Muscle of leg (tissue), 11 donors: ENCODE results near the gene ZFPM1. TPM values are rescaled to one million over a fixed set of nuclear protein-coding genes. Genes with fewer than 3 reads are reported as not detected.

Source experiments
- DNase-seq: peaks from one replicate; pipeline ENCODE4 v3.0.0; 2013
- H3K27ac ChIP-seq: one replicate; pipeline ENCODE4 v1.5.1; 2013; ENCODE audit warnings: mild to moderate bottlenecking, low read length, control low read depth
- H3K27me3 ChIP-seq: one replicate; pipeline ENCODE4 v1.6.1; 2013; ENCODE audit warnings: low read length; ENCODE audit not compliant: control insufficient read depth, insufficient read depth
- H3K36me3 ChIP-seq: one replicate; pipeline ENCODE4 v1.6.1; 2013; ENCODE audit warnings: low read length; ENCODE audit not compliant: control insufficient read depth, insufficient read depth
- H3K4me1 ChIP-seq: one replicate; pipeline ENCODE4 v1.6.1; 2013; ENCODE audit warnings: low read length; ENCODE audit not compliant: control insufficient read depth, insufficient read depth
- H3K4me3 ChIP-seq: one replicate; pipeline ENCODE4 v1.5.1; 2013; ENCODE audit warnings: low read length, control low read depth
- H3K9me3 ChIP-seq: replicated peaks from 2 replicates; pipeline ENCODE4 v1.6.1; 2013; ENCODE audit warnings: low read depth, low read length; ENCODE audit not compliant: control insufficient read depth
- WGBS: methylation state at CpG from one replicate; pipeline ENCODE4 v1.1.5; 2013; ENCODE audit warnings: missing lambda C conversion rate; ENCODE audit not compliant: insufficient coverage; 5-methylcytosine and 5-hydroxymethylcytosine counted together
- polyA plus RNA-seq, 8 donors: library from polyadenylated mRNA; unstranded; fragments of 120-200 nt; gene quantifications; one replicate each; pipeline versions ENCODE4 v1.2.1 to v1.2.3, GENCODE V29; 2013; ENCODE audit warnings: inconsistent platforms in 1 of 8, low replicate concordance in 1 of 8; ENCODE audit not compliant: insufficient read length in 8 of 8, insufficient read depth in 1 of 8
- total RNA-seq: library from RNA; stranded (reverse); fragments of 120-200 nt; gene quantifications from one replicate; pipeline ENCODE4 v1.2.4, GENCODE V29; 2013

ZFPM1 gene
- total and polyA plus RNA-seq, 9 donors = 0.89 to 3.3 (median 1.6) TPM

DNA sequence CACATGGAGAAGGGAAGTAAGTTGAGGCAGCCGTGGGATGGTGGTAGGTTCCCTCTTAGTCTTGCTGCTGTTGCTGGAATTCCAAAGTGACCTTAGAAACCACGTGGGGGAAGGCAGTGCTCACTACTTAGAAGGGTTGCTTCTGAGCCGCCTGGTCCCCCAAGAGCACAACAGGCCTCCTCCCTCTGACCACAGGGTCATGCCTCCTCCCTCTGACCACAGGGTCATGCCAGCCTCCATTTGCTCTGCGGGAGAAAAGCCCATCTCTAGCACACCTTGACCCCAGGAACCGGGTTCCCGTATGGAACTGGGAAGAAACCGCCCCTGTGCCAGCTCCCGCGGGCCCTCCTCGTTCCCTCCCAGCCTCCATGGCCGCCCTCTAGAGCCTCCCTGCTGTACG lies 13.4 kb upstream of the ZFPM1 start:
- WGBS = 76% methylated on average over 3 of the region's 12 CpGs
- peaks cover 15% of the 10 kb centered on the region for H3K4me1 ChIP-seq
- no peaks in the 10 kb centered on the region for H3K36me3 ChIP-seq
- peaks cover 11% of the 10 kb centered on the region for H3K27me3 ChIP-seq
- no peaks in the 10 kb centered on the region for H3K9me3 ChIP-seq
- H3K4me3 ChIP-seq = no peak overlapping the region
- DNase-seq = no peak
- H3K27ac ChIP-seq = no peak overlapping the region

DNA sequence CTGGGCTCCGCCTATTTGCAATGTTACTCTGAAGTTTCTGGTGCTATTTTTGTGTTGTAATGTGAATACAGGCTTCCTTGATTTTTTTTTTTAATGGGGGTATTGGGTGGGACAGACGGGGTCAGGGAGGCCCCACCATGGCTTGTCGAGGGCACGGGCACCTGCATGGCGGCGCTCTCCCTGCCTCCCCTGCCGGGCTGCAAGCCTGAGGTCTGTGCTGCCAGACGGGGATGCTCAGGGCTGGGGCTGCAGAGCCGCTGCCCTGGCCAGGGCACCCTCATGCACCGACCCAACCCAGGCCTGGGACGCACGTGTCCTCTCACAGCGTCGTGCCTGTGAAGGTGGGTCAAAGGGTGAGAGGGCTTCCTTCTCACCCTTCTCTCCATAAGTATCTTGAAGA lies 13.0 kb upstream of the ZFPM1 start:
- no peaks in the 10 kb centered on the region for H3K36me3 ChIP-seq
- 86% methylated on average over 5 of the region's 14 CpGs for WGBS

DNA sequence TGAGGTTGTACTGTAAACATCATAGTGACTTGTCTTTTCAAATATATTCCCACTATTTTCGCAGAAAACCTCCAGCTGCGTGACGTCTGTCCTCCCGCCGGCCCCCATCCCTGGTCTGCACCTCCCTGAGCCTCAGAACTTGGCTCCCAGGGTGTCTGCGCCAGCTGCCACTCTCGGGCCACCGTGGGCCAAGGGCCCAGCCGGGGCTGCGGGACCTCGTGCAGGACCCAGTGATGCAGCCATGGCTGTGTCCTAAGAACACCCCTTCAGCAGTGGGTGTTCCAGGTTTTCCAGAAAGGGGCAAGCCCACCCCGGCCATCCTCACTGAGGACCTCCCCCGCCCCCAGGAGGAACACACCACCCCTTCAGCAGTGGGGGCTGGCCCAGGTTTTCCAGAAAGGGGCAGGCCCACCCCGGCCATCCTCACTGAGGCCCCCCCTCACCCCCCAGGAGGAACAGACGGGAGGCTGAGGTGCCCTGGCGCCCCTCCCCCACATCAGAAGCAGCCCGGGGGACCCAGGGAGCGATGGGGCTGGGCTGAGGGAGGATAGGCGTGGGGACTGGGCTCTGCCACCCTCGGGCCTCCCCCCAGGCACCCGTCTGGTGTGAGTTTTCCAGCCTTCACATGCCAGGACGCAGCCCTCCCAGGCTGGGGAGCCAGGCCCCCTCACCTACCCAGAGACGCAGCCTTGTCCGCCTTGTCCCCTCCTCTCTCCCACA lies 12.2 kb upstream of the ZFPM1 start:
- Histone ChIP-seq H3K36me3 (no peaks in the 10 kb centered on the region), H3K4me1 (peaks cover 10% of the 10 kb centered on the region), H3K27ac (no peak overlapping the region), H3K4me3 (no peak overlapping the region), H3K9me3 (no peaks in the 10 kb centered on the region), H3K27me3 (peaks cover 14% of the 10 kb centered on the region)
- 80% methylated on average over 16 of the region's 24 CpGs for WGBS
- no peak for DNase-seq

More for the DNA sequence above, 13.0 kb upstream of the ZFPM1 start:
- Histone ChIP-seq H3K4me1 (peaks cover 15% of the 10 kb centered on the region), H3K4me3 (no peak overlapping the region), H3K27ac (no peak overlapping the region), H3K27me3 (peaks cover 11% of the 10 kb centered on the region), H3K9me3 (no peaks in the 10 kb centered on the region)
- no peak for DNase-seq

DNA sequence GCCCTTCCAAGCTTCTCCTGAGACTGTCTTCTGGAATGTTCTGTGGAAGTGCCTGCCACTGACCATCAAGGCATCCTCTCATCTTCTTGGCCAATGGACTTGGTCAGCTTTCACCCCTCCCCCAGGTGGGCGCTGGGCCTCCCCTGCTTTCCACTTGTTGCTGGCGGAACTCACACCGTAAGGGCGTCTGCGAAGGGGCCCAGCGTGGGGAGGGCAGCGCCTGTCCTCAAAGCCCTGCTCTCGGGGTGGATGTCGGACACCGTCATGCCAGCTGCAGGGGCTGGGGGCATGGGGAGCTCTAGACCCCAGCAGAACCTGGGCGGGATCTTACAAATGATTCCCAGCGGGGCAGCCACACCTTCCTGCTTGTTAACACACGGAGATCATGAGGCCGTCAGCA lies 11.6 kb upstream of the ZFPM1 start:
- H3K27me3 ChIP-seq = peaks cover 14% of the 10 kb centered on the region
- H3K4me3 ChIP-seq = no peak overlapping the region
- DNase-seq = no peak
- H3K36me3 ChIP-seq = no peaks in the 10 kb centered on the region
- H3K4me1 ChIP-seq = peaks cover 10% of the 10 kb centered on the region
- WGBS = 65% methylated on average over 14 of the region's 14 CpGs
- no peak overlapping the region for H3K27ac ChIP-seq
- no peaks in the 10 kb centered on the region for H3K9me3 ChIP-seq

DNA sequence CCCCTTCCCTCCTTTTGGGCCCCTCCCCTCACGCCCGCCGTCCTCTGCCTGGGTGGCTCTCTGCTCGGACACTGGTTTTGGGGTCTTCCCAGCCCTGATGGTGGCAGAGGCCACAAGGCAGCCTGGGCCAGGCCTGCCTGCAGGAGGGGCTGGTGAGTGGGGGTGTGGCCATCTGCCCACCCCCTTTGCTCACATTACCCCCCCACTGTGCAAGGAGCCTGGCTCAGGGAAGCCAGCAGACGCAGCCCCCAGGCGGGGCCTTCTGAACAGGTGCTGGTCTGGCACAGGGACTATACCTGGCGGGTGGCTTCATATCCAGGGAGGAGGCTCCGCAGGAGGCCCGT lies 10.7 kb upstream of the ZFPM1 start:
- H3K27me3 ChIP-seq = peaks cover 15% of the 10 kb centered on the region
- H3K27ac ChIP-seq = no peak overlapping the region
- no peaks in the 10 kb centered on the region for H3K36me3 ChIP-seq
- H3K9me3 ChIP-seq = no peaks in the 10 kb centered on the region
- DNase-seq = no peak
- no peak overlapping the region for H3K4me3 ChIP-seq
- H3K4me1 ChIP-seq = peaks cover 10% of the 10 kb centered on the region
- WGBS = no CpG with 5 or more reads among the region's 9 CpGs

DNA sequence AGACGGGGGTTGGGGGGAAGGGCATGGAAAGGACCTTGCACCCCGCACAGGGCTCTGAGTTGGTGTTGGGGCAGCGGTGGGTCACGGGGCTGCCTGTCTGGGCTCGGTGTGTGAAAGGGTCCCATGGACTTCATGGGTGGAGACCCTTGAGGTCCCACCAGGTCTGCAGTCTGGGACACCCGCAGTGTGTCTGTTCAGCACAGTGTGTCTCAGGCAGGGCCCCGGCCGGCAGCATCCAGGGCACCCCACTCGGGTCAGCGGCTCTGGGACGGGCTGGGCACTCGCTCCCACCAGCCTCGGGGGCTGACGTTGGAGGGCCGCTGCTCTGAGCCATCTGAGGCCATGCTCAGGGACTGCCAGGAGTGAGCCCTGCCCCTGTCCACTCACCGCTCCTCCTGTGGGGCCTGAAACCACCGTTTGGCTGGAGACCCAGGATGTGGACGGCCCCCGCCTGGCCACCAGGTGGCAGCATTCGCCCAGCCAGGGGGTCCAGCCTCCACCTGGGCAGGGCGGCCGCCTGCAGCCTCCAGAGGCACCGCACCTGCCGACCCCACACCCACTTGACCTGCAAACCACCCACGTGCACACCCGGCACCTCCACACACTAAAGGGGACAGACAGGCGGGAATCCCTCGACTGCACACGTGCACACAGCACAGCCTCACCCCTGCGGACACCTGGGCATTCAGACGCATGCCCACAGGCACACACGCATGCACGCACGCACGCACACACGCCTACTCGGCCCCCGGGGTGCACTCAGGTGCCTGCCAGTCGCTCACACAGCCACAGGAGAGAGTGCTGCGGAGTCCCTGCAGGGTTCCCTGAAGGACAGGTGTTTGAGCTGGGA lies 10.1 kb upstream of the ZFPM1 start:
- Histone ChIP-seq H3K36me3 (no peaks in the 10 kb centered on the region), H3K27ac (no peak overlapping the region), H3K4me1 (peaks cover 10% of the 10 kb centered on the region), H3K9me3 (no peaks in the 10 kb centered on the region), H3K27me3 (peaks cover 19% of the 10 kb centered on the region), H3K4me3 (no peak overlapping the region)
- 24% methylated on average over 39 of the region's 40 CpGs for WGBS
- DNase-seq = peak; percentile 73

DNA sequence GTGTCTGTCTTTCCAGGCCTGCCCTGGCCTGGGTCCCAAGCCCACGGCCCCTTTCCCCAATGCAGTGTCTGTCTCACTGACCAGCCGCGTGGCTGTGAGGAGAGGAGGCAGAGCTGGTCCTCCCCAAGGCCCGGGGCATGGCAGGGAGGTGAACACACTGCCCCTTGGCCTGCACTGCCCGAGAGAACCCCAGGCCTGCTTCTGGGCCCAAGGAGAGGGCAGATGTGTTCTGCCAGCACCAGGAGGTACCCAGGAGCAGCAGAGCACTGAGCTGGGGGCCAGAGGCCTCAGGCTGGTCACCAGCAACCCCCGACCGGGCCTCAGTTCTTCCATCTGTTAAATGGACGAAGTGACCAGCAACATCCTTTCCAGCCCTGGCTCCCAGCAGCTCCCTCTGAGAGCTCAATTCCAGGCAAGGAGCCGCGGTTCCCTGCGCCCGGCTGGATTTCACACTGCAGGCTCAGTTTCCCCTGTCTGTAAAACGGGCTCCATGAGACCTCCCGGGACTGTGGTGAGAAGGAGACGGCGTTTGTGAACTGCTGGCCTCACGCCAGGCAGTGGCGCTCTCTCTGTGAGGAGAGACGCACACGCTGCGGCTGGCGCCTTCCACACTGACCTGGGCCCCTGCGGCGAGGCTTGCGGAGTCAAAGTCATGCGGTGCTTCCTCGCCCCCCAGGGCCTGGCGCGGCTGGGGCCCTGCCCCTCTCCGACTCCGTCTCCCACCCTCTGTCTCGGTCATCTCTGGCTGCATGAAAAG lies 8.1 kb upstream of the ZFPM1 start:
- H3K27ac ChIP-seq = no peak overlapping the region
- 58% methylated on average over 31 of the region's 32 CpGs for WGBS
- H3K9me3 ChIP-seq = no peaks in the 10 kb centered on the region
- H3K36me3 ChIP-seq = no peaks in the 10 kb centered on the region
- no peak overlapping the region for H3K4me3 ChIP-seq
- peaks cover 26% of the 10 kb centered on the region for H3K27me3 ChIP-seq
- DNase-seq = no peak
- H3K4me1 ChIP-seq = peaks cover 10% of the 10 kb centered on the region

DNA sequence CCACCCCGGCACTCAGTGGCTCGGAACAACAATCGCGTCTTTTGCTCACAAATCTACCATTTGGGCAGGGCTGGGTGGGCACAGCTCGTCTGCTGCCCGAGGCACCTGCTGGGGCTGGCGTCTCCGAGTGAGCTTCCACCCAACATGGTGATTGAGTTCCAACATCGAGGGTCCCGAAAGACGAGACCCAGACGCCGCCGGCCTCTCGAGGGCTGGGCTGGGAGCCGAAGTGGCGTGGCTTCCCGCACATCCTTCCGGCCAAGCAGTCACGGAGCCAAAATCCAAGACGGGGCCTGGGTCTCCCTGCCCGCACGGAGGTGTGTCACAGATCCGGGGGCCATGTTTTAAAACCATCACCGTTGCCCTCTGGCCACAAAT lies 7.5 kb upstream of the ZFPM1 start:
- Histone ChIP-seq H3K36me3 (no peaks in the 10 kb centered on the region), H3K4me1 (peaks cover 10% of the 10 kb centered on the region), H3K27me3 (peaks cover 30% of the 10 kb centered on the region), H3K9me3 (no peaks in the 10 kb centered on the region), H3K27ac (no peak overlapping the region), H3K4me3 (no peak overlapping the region)
- 68% methylated on average over 25 of the region's 25 CpGs for WGBS
- DNase-seq = no peak

DNA sequence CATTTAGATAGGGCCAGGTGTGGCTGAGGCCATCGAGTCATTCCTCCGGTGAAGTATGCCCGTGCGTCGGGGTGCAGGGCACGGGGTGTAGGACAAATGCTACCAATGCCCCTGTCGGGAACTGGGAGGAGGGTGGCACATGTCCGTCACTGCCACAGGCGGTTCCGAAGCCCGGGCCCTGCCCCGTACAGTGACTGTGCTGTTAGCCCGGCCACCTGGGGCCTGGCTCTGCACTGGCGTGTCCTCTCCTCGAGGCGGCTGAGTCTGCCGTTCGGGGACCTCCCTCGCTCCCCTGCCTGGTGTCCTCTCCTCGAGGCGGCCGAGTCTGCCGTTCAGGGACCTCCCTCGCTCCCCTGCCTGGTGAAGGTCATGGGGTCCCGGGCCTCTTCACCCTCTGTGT lies 7.0 kb upstream of the ZFPM1 start:
- H3K9me3 ChIP-seq = no peaks in the 10 kb centered on the region
- 84% methylated on average over 24 of the region's 25 CpGs for WGBS
- H3K27ac ChIP-seq = no peak overlapping the region
- H3K4me1 ChIP-seq = peaks cover 10% of the 10 kb centered on the region
- DNase-seq = no peak
- no peaks in the 10 kb centered on the region for H3K36me3 ChIP-seq
- H3K27me3 ChIP-seq = peaks cover 31% of the 10 kb centered on the region
- no peak overlapping the region for H3K4me3 ChIP-seq

DNA sequence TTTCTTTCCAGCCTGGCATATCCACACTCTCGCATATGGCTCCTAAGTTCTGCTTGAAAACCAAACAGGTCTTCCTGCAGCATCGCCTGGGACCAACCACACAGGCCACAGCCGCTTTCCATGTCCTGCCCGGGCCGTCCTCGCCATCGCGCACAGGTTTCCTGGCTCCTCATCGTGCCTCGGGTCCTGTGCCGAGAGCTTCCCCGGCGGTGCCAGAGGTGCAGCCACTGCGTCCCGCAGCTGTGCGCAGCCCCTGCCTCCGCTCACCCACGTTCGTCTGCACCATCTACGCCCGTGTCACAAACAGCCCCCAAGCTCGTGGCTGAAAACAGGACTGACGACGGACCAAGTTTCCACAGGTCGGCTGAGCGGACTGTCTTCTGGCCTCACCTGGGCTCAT lies 6.3 kb upstream of the ZFPM1 start:
- Histone ChIP-seq H3K27me3 (peaks cover 29% of the 10 kb centered on the region), H3K36me3 (no peaks in the 10 kb centered on the region), H3K4me1 (peaks cover 10% of the 10 kb centered on the region), H3K27ac (no peak overlapping the region), H3K4me3 (no peak overlapping the region), H3K9me3 (no peaks in the 10 kb centered on the region)
- WGBS = 86% methylated on average over 26 of the region's 26 CpGs
- no peak for DNase-seq
